Mesendoderm (in vitro differentiated cells): ENCODE data around the gene OASL.

ENCODE experiments used
- DNase-seq: peaks from one replicate; pipeline ENCODE4 v3.0.0; 2013
- H2AK5ac ChIP-seq: 2 replicates; pipeline ENCODE4 v1.6.1; 2013; ENCODE audit warnings: low read length, inconsistent platforms
- H2BK120ac ChIP-seq: 2 replicates; pipeline ENCODE4 v1.6.1; 2013; ENCODE audit warnings: low read depth, mild to moderate bottlenecking, low read length, moderate library complexity, mixed read lengths
- H2BK15ac ChIP-seq: replicated peaks from 2 replicates; pipeline ENCODE4 v1.6.1; 2013; ENCODE audit warnings: low read depth, mild to moderate bottlenecking, moderate library complexity
- H2BK5ac ChIP-seq: 2 replicates; pipeline ENCODE4 v1.6.1; 2013; ENCODE audit warnings: low read length, inconsistent platforms
- H3K18ac ChIP-seq: 2 replicates; pipeline ENCODE4 v1.6.1; 2013; ENCODE audit warnings: mild to moderate bottlenecking, low read length, mixed read lengths
- H3K23ac ChIP-seq: one replicate; pipeline ENCODE4 v1.6.1; 2013; ENCODE audit warnings: low read length
- H3K27ac ChIP-seq: 2 replicates; pipeline ENCODE4 v1.5.1; 2013; ENCODE audit warnings: low read depth, mild to moderate bottlenecking, inconsistent platforms, low read length, moderate library complexity
- H3K27me3 ChIP-seq: 2 replicates; pipeline ENCODE4 v1.6.1; 2013; ENCODE audit warnings: low read length, control low read depth, mild to moderate bottlenecking, inconsistent platforms; ENCODE audit not compliant: insufficient read depth, poor library complexity
- H3K36me3 ChIP-seq: 2 replicates; pipeline ENCODE4 v1.6.1; 2013; ENCODE audit warnings: low read length, inconsistent platforms; ENCODE audit not compliant: control insufficient read depth, insufficient read depth
- H3K4ac ChIP-seq: one replicate; pipeline ENCODE4 v1.6.1; 2013; ENCODE audit warnings: low read depth, mild to moderate bottlenecking, low read length, moderate library complexity
- H3K4me1 ChIP-seq: 2 replicates; pipeline ENCODE4 v1.6.1; 2013; ENCODE audit warnings: low read depth, low read length, inconsistent platforms; ENCODE audit not compliant: control insufficient read depth
- H3K4me2 ChIP-seq: 2 replicates; pipeline ENCODE4 v1.6.1; 2013; ENCODE audit warnings: low read length
- H3K4me3 ChIP-seq: 2 replicates; pipeline ENCODE4 v1.5.1; 2013; ENCODE audit warnings: mild to moderate bottlenecking, low read length
- H3K56ac ChIP-seq: one replicate; pipeline ENCODE4 v1.6.1; 2013; ENCODE audit warnings: low read length
- H3K79me1 ChIP-seq: 2 replicates; pipeline ENCODE4 v1.6.1; 2013; ENCODE audit warnings: low read length, inconsistent platforms
- H3K79me2 ChIP-seq: 2 replicates; pipeline ENCODE4 v1.6.1; 2013; ENCODE audit warnings: mild to moderate bottlenecking, low read length; ENCODE audit not compliant: control insufficient read depth, insufficient read depth
- H3K9ac ChIP-seq: 2 replicates; pipeline ENCODE4 v1.6.1; 2013; ENCODE audit warnings: low read length, inconsistent platforms
- H4K5ac ChIP-seq: one replicate; pipeline ENCODE4 v1.6.1; 2013; ENCODE audit warnings: low read length
- H4K8ac ChIP-seq: one replicate; pipeline ENCODE4 v1.6.1; 2013; ENCODE audit warnings: low read depth, mild to moderate bottlenecking, control low read depth, low read length, moderate library complexity
- WGBS: extraction: QIAGEN DNeasy Blood & Tissue Kit; methylation state at CpG from one replicate; pipeline ENCODE4 v1.1.7; 2013; ENCODE audit warnings: low lambda C conversion rate, missing lambda C conversion rate; ENCODE audit not compliant: insufficient coverage; ENCODE audit errors: extremely low coverage; 5-methylcytosine and 5-hydroxymethylcytosine counted together

OASL gene

DNA sequence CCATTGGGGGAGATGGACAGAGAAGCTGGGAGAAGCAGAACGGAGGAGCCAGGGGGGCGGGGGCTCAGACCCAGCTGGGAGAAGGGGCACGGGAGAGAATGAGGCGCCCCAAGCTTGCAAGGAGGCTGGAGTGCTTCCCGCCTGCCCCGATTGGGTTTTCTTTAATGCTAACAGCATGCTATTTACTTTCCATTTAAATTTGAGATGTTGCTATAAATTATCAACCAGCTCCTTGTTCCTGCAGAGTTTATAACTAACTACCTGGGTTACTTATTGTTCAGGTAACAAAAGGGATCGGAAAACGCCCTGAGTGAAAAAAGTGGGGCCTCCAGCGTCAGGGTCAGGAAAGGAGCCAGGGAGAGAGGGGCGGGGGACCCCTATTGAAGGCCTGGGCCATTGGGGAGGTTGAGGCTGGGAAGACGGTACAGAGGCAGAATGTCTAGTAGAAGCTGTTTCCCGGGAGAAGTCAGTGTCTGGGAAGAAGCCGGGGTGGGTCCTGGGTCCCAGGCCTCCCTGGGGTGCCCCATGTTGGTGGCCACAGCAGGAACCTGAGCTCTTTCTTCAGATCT is 58.2 kb downstream of the OASL start:
- no peak overlapping the region for H2BK120ac ChIP-seq
- no peak overlapping the region for H3K27ac ChIP-seq
- H4K8ac ChIP-seq, result no peak overlapping the region
- no peaks in the 10 kb centered on the region for H3K4me1 ChIP-seq
- H4K5ac ChIP-seq, result no peak overlapping the region
- H3K4me3 ChIP-seq, result no peak overlapping the region
- H3K18ac ChIP-seq, result no peak overlapping the region
- H2AK5ac ChIP-seq, result no peak overlapping the region
- no peak overlapping the region for H3K4me2 ChIP-seq
- no peak overlapping the region for H3K56ac ChIP-seq
- H3K79me1 ChIP-seq, result no peaks in the 10 kb centered on the region
- no CpG with 5 or more reads among the region's 13 CpGs for WGBS
- H3K4ac ChIP-seq, result no peak overlapping the region
- H3K23ac ChIP-seq, result no peak overlapping the region
- no peak for DNase-seq
- H2BK5ac ChIP-seq, result no peak overlapping the region
- no peaks in the 10 kb centered on the region for H3K27me3 ChIP-seq
- H2BK15ac ChIP-seq, result no peak overlapping the region
- no peaks in the 10 kb centered on the region for H3K36me3 ChIP-seq
- H3K79me2 ChIP-seq, result no peaks in the 10 kb centered on the region
- no peak overlapping the region for H3K9ac ChIP-seq

DNA sequence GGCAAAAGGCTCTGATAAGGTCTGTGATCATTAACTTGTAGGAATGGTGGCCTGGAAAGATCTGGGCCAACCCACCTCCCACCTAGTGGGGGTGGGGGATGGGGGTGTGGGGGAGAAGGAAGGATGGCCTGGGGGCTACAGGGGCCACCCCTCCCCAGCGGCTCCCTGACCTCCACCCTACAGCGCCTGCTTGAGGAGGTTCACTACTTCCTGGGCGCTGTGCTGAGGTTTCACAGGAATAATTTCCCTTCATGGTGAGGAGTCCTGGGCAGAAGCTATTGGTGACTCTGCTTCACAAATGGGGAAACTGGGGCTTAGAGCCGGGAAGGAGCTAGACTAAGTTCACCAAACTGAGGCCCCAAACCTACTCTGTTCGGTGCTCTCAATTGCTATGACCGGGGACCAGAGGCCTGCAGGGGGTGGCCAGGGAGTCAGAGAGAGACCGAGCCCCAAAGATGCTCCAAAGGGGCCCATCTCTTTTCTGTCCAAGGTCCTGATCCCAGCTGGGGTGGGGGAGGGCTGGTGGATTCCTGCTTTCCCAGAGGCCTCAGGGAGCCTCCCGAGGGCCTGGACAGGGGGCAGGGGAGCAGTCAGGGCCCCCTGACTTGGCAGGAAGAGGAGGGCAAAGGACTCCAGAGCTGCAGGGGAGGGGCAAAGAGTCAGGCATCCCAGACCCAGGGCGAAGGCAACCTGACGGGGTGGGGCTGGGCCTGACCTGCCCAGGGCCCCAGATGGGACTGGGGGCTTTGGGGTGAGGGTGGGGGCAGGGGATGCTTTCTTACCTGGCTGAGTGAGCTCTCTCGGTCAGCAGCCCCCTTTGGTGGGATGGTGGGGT is 59.0 kb downstream of the OASL start:
- no peak overlapping the region for H4K5ac ChIP-seq
- H3K56ac ChIP-seq, result no peak overlapping the region
- no peak overlapping the region for H3K9ac ChIP-seq
- WGBS, result no CpG with 5 or more reads among the region's 11 CpGs
- H3K18ac ChIP-seq, result no peak overlapping the region
- no peak overlapping the region for H2BK5ac ChIP-seq
- H3K4ac ChIP-seq, result no peak overlapping the region
- no peaks in the 10 kb centered on the region for H3K79me2 ChIP-seq
- no peak overlapping the region for H2BK120ac ChIP-seq
- H3K27me3 ChIP-seq, result no peaks in the 10 kb centered on the region
- no peak overlapping the region for H4K8ac ChIP-seq
- no peak overlapping the region for H3K4me3 ChIP-seq
- H3K4me1 ChIP-seq, result no peaks in the 10 kb centered on the region
- no peak for DNase-seq
- no peak overlapping the region for H2BK15ac ChIP-seq
- no peak overlapping the region for H3K4me2 ChIP-seq
- H3K79me1 ChIP-seq, result no peaks in the 10 kb centered on the region
- H3K36me3 ChIP-seq, result no peaks in the 10 kb centered on the region
- H3K23ac ChIP-seq, result no peak overlapping the region
- H3K27ac ChIP-seq, result no peak overlapping the region
- no peak overlapping the region for H2AK5ac ChIP-seq

DNA sequence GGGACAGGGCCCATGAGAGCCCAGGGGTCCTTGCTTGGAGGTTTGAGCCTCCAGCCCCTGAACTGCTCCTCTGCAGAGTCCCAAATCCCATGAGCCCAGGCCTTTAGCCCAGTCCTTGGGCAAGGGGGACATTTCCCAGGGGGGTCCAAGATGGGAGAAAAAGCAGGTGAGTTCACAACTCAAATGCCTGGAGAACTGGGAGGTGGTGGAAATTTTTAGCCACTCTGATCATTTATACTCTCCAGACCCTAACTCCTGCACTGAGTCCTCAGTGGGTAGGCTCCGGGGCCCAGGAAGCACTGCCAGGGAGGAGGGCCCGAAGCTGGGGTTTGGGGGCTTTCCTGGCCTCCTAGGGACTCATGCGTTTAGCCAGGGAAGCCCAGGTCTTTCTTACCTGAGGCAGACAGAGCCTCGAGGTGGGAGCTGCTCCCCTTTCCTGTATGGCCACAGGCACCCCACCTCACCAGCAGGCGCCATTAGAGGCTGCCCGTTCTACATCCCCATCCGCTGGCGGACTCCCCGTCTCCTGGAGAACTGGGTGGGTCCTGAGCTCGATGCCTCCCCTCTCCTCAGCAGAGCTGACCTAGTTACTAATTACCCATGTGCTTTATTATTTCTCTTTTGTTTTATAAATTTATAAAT is 59.7 kb downstream of the OASL start:
- no peaks in the 10 kb centered on the region for H3K36me3 ChIP-seq
- no peak overlapping the region for H2AK5ac ChIP-seq
- no CpG with 5 or more reads among the region's 10 CpGs for WGBS
- no peak overlapping the region for H3K27ac ChIP-seq
- H3K18ac ChIP-seq, result no peak overlapping the region
- DNase-seq, result no peak
- H3K79me1 ChIP-seq, result no peaks in the 10 kb centered on the region
- no peak overlapping the region for H3K4me3 ChIP-seq
- no peak overlapping the region for H4K5ac ChIP-seq
- no peaks in the 10 kb centered on the region for H3K27me3 ChIP-seq
- H2BK120ac ChIP-seq, result no peak overlapping the region
- H2BK5ac ChIP-seq, result no peak overlapping the region
- H3K56ac ChIP-seq, result no peak overlapping the region
- H3K4me1 ChIP-seq, result no peaks in the 10 kb centered on the region
- H4K8ac ChIP-seq, result no peak overlapping the region
- no peak overlapping the region for H3K23ac ChIP-seq
- H2BK15ac ChIP-seq, result no peak overlapping the region
- no peak overlapping the region for H3K9ac ChIP-seq
- H3K4ac ChIP-seq, result no peak overlapping the region
- H3K4me2 ChIP-seq, result no peak overlapping the region
- no peaks in the 10 kb centered on the region for H3K79me2 ChIP-seq

DNA sequence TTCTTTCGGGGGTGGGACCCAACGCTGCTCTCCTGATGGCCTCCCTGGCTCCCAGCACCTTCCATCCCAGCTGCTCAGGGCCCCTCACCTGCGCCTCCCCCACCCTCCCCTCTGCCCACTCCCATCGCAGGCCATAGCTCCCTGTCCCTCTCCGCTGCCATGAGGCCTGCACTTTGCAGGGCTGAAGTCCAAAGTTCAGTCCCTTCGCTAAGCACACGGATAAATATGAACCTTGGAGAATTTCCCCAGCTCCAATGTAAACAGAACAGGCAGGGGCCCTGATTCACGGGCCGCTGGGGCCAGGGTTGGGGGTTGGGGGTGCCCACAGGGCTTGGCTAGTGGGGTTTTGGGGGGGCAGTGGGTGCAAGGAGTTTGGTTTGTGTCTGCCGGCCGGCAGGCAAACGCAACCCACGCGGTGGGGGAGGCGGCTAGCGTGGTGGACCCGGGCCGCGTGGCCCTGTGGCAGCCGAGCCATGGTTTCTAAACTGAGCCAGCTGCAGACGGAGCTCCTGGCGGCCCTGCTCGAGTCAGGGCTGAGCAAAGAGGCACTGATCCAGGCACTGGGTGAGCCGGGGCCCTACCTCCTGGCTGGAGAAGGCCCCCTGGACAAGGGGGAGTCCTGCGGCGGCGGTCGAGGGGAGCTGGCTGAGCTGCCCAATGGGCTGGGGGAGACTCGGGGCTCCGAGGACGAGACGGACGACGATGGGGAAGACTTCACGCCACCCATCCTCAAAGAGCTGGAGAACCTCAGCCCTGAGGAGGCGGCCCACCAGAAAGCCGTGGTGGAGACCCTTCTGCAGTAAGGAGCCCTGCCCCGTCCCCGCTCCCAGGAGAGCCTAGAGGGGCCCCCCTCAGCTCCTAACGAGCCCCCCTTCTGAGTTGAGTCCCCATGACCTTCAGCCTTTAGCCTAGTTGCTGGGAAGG is 60.5 kb downstream of the OASL start, which contains the start of gene HNF1A:
Gene HNF1A, plus strand, starts transcription at position 248 of the 924 bp plus-strand sequence. Its CDS starts 226 bp downstream, at position 474.
- Histone ChIP-seq H2BK15ac (no peak within 1 kb of the TSS), H3K27ac (no peak within 1 kb of the TSS), H3K23ac (no peak within 1 kb of the TSS), H3K79me2 (no peaks in the 10 kb centered on the region), H3K56ac (no peak within 1 kb of the TSS), H3K9ac (no peak within 1 kb of the TSS), H3K4me2 (no peak within 1 kb of the TSS), H3K79me1 (no peaks in the 10 kb centered on the region), H3K36me3 (no peaks in the 10 kb centered on the region), H2AK5ac (no peak within 1 kb of the TSS), H2BK5ac (no peak within 1 kb of the TSS), H4K5ac (no peak within 1 kb of the TSS), H3K27me3 (no peaks in the 10 kb centered on the region), H3K4ac (no peak within 1 kb of the TSS), H4K8ac (no peak within 1 kb of the TSS), H3K4me3 (no peak within 1 kb of the TSS), H2BK120ac (no peak within 1 kb of the TSS), H3K4me1 (no peaks in the 10 kb centered on the region), H3K18ac (no peak within 1 kb of the TSS)
- WGBS, result no CpG with 5 or more reads among the region's 40 CpGs
- DNase-seq, result no peak

DNA sequence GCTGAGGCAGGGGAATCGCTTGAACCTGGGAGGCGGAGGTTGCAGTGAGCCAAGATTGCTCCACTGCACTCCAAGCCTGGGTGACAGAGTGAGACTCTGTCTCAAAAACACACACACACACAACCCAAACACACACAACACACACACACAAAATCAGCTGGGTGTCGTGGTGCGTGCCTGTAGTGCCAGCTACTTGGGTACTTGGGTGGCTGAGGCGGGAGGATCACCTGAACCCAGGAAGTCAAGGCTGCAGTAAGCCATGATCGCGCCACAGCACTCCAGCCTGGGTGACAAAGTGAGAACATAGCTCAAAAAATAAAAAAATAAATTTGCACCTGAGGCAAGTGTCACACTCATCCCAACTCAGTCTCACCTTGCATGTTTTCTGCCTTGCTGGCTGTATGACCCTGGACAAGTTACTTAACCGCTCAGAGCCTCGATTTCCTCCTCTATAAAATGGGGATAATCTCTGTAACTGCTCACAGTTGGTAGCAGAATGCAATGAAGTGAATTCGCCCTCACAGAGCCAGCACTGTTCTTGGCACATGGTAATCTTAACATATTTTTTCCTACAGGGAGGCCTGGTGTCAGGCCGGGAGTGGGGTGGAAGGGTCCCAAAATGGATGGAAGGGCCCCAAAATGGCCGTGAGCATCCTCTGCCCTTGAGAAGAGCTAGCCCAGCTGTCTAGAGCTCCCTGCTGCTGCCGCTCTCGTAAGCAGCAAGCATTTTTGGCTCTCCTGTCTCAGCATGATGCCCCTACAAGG is 61.3 kb downstream of the OASL start:
- Histone ChIP-seq H3K27me3 (no peaks in the 10 kb centered on the region), H3K27ac (no peak overlapping the region), H2AK5ac (no peak overlapping the region), H3K36me3 (no peaks in the 10 kb centered on the region), H3K4me1 (no peaks in the 10 kb centered on the region), H4K5ac (no peak overlapping the region), H3K56ac (no peak overlapping the region), H3K23ac (no peak overlapping the region), H3K79me1 (no peaks in the 10 kb centered on the region), H3K4me3 (no peak overlapping the region), H2BK5ac (no peak overlapping the region), H3K18ac (no peak overlapping the region), H3K9ac (no peak overlapping the region), H2BK120ac (no peak overlapping the region), H4K8ac (no peak overlapping the region), H3K4me2 (no peak overlapping the region), H2BK15ac (no peak overlapping the region), H3K79me2 (no peaks in the 10 kb centered on the region), H3K4ac (no peak overlapping the region)
- DNase-seq, result no peak
- WGBS, result no CpG with 5 or more reads among the region's 14 CpGs
